Loucy (cell line): ENCODE measurements around the gene SLC25A26.

Experiments
- H2AFZ ChIP-seq: fragments of 200-600 bp; sonication (generic); 2 replicates; pipeline ENCODE4 v1.6.0; 2016; ENCODE audit warnings: antibody characterized with exemption, mild to moderate bottlenecking, low read length, moderate library complexity
- H3F3A ChIP-seq: fragments of 200-600 bp; 2 replicates; pipeline ENCODE4 v1.6.0; 2016; ENCODE audit warnings: antibody characterized with exemption, low read depth, mild to moderate bottlenecking
- H3K27me3 ChIP-seq: fragments of 200-600 bp; sonication (generic); 2 replicates; pipeline ENCODE4 v1.6.1; 2014; ENCODE audit warnings: low read length, mild to moderate bottlenecking; ENCODE audit not compliant: insufficient read depth, poor library complexity, severe bottlenecking
- H3K36me3 ChIP-seq: fragments of 200-600 bp; sonication (generic); 2 replicates; pipeline ENCODE4 v1.6.1; 2016; ENCODE audit warnings: low read length; ENCODE audit not compliant: insufficient read depth
- H3K4me1 ChIP-seq: fragments of 200-600 bp; sonication (generic); 2 replicates; pipeline ENCODE4 v1.5.1; 2014; ENCODE audit warnings: low read length, mild to moderate bottlenecking; ENCODE audit not compliant: insufficient read depth, poor library complexity, severe bottlenecking
- H3K4me2 ChIP-seq: fragments of 200-600 bp; sonication (generic); 2 replicates; pipeline ENCODE4 v1.6.0; 2014; ENCODE audit warnings: antibody characterized with exemption, low read length, low read depth, mild to moderate bottlenecking; ENCODE audit not compliant: poor library complexity, severe bottlenecking
- H3K4me3 ChIP-seq: fragments of 200-600 bp; sonication (generic); 2 replicates; pipeline ENCODE4 v1.5.1; 2014; ENCODE audit warnings: low read length, mild to moderate bottlenecking, mixed read lengths; ENCODE audit not compliant: poor library complexity, severe bottlenecking
- H3K79me2 ChIP-seq: fragments of 200-600 bp; sonication (generic); 2 replicates; pipeline ENCODE4 v1.6.1; 2014; ENCODE audit warnings: low read length; ENCODE audit not compliant: insufficient read depth
- H3K9ac ChIP-seq: fragments of 200-600 bp; sonication (generic); 2 replicates; pipeline ENCODE4 v1.6.0; 2014; ENCODE audit warnings: mild to moderate bottlenecking, low read depth, low read length, moderate library complexity; ENCODE audit not compliant: poor library complexity, severe bottlenecking
- H3K9me2 ChIP-seq: fragments of 200-600 bp; sonication (generic); replicated peaks from 2 replicates; pipeline ENCODE4 v1.6.1; 2016; ENCODE audit warnings: low read depth, low read length, mixed read lengths
- H3K9me3 ChIP-seq: fragments of 200-600 bp; sonication (generic); 2 replicates; pipeline ENCODE4 v1.6.1; 2014; ENCODE audit warnings: mild to moderate bottlenecking, antibody characterized with exemption, low read length, low read depth; ENCODE audit not compliant: insufficient read depth
- H4K20me1 ChIP-seq: fragments of 200-600 bp; sonication (generic); 2 replicates; pipeline ENCODE4 v1.6.0; 2014; ENCODE audit warnings: antibody characterized with exemption, low read length, mild to moderate bottlenecking; ENCODE audit not compliant: insufficient read depth, poor library complexity, severe bottlenecking
- CTCF ChIP-seq: fragments of 200-600 bp; sonication (generic); conservative IDR thresholded peaks from 2 replicates; pipeline ENCODE4 v1.5.1; 2014; ENCODE audit warnings: mild to moderate bottlenecking, antibody characterized with exemption, low read length
- EZH2phosphoT487 ChIP-seq: fragments of 200-600 bp; IDR thresholded peaks from 2 replicates; pipeline ENCODE4 v1.6.1; 2018; ENCODE audit warnings: antibody characterized with exemption, mild to moderate bottlenecking, moderate library complexity, borderline replicate concordance

Gene SLC25A26

GRCh38 chr3:66401675-66402491 is 181.1 kb downstream of the SLC25A26 start:
- peaks cover 18% of the 10 kb centered on the region for H3K4me1 ChIP-seq
- H3K79me2 ChIP-seq: peaks cover 11% of the 10 kb centered on the region; the same call in 1 of the 2 replicates

DNA sequence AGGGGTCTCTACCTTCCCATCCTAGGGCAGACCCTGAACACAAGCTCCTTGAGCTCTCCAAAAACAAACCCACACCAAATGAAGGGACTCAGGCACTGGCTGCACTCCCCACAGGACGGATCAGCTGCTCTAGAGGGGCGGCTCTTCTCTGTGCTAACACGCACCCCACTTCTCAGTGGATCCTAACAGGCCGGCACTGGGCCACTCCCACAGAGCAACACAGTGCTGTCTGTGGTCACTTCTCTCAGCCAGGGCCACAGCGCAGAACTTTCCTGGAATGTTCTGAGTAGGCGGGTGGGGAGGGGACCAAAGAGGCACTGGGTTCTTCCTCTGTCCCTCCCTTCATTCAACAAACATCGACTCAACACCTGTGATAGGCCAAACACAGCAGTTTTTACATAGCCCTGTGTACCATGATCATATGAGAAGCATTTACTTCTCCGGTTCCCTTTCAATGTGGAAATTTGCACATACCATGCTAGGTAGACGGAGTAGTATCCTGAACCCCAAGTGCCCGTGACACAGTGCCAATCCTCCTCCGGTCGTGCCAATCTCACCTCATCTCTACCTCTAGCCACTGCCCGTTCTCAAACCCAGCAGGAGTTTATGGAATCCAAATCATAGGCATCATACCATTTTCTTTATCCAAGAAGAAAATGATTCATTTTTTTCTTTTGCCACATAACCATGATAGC is 181.9 kb downstream of the SLC25A26 start:
- Histone ChIP-seq H3K9ac (no peak overlapping the region), H3K9me2 (no peaks in the 10 kb centered on the region), H3K27me3 (no peaks in the 10 kb centered on the region), H4K20me1 (peaks cover 6% of the 10 kb centered on the region), H3K4me2 (no peak overlapping the region), H3K4me3 (no peak overlapping the region), H3K79me2 (peaks cover 11% of the 10 kb centered on the region; the same call in 1 of the 2 replicates), H3K9me3 (no peaks in the 10 kb centered on the region), H3K36me3 (peaks cover 82% of the 10 kb centered on the region; the same call in 1 of the 2 replicates), H3K4me1 (peaks cover 18% of the 10 kb centered on the region), H3F3A (no peaks in the 10 kb centered on the region), H2AFZ (no peak overlapping the region)
- TF ChIP-seq CTCF (no peak), EZH2phosphoT487 (no peak)

More at GRCh38 chr3:66401675-66402491, 181.1 kb downstream of the SLC25A26 start:
- no peak for TF ChIP-seq CTCF
- no peak for TF ChIP-seq EZH2phosphoT487
- no peaks in the 10 kb centered on the region for H3K27me3 ChIP-seq
- no peak overlapping the region for H3K4me3 ChIP-seq
- no peaks in the 10 kb centered on the region for H3F3A ChIP-seq
- H3K9me2 ChIP-seq: no peaks in the 10 kb centered on the region
- H4K20me1 ChIP-seq: no peaks in the 10 kb centered on the region
- H3K9me3 ChIP-seq: no peaks in the 10 kb centered on the region
- H2AFZ ChIP-seq: no peak overlapping the region
- H3K4me2 ChIP-seq: peak overlapping the region; percentile 18
- peak overlapping the region; percentile 42 for H3K9ac ChIP-seq
- H3K36me3 ChIP-seq: peaks cover 83% of the 10 kb centered on the region; the same call in 1 of the 2 replicates

DNA sequence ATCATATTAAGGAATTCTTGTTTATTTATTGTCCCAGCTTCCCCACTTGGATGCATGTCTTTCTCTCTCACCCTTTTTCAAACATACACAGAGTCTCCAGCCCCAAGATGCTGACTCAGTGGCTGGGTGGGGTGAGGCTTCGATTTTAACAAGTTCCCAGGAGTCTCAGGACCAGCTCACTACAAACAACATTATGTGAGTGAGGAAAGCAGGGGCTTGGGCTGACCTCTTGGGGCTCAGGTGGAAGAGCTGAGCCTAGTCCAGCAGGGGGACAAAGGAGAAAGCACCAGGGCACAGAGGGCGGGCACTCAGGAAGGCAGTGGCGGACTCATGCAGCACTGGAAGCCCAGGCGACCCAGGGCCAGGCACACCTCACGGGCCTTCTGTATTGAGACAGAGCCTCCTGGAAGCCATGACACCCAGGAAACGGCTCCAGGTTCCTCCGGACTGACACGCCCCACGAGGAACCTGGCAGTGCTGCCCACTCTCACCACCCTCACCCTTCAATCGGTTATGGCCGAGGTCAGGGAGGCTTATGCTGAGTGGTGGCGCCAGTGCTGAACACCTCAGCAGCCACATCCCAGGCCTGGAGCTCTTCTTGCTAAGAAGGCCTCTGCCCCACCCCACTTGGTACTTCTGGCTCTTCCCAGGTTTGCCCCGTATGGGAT is 182.7 kb downstream of the SLC25A26 start:
- H3K79me2 ChIP-seq: peaks cover 11% of the 10 kb centered on the region; the same call in 1 of the 2 replicates
- H3F3A ChIP-seq: no peaks in the 10 kb centered on the region
- H4K20me1 ChIP-seq: peaks cover 6% of the 10 kb centered on the region
- H2AFZ ChIP-seq: no peak overlapping the region
- no peak overlapping the region for H3K4me2 ChIP-seq
- no peaks in the 10 kb centered on the region for H3K9me2 ChIP-seq
- no peak overlapping the region for H3K4me3 ChIP-seq
- H3K36me3 ChIP-seq: peaks cover 81% of the 10 kb centered on the region; the same call in 1 of the 2 replicates
- H3K9ac ChIP-seq: no peak overlapping the region
- H3K4me1 ChIP-seq: peaks cover 18% of the 10 kb centered on the region
- H3K9me3 ChIP-seq: no peaks in the 10 kb centered on the region
- TF ChIP-seq EZH2phosphoT487 (no peak), CTCF (no peak)
- no peaks in the 10 kb centered on the region for H3K27me3 ChIP-seq
